ENCODE measurements around the gene IREB2.

DNA sequence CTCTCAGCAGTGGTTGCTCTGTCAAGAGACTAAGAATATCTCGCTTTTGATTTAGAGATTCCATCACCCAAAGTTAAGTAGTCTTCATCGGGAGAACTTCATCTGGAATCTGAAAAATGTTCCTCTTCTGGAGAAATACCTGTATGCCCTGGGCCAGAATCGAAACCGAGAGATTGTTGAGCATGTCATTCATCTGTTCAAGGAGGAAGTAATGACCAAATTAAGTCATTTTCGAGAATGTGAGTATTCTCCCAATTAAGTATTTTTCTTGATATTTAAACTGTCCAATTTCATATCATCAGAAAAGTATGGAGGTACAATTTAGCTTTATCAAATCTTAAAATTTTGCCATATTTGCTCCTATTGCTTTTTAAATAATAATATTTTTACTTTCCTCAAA is 89.3 kb downstream of the IREB2 start:
- TF ChIP-seq, protein P1, sequence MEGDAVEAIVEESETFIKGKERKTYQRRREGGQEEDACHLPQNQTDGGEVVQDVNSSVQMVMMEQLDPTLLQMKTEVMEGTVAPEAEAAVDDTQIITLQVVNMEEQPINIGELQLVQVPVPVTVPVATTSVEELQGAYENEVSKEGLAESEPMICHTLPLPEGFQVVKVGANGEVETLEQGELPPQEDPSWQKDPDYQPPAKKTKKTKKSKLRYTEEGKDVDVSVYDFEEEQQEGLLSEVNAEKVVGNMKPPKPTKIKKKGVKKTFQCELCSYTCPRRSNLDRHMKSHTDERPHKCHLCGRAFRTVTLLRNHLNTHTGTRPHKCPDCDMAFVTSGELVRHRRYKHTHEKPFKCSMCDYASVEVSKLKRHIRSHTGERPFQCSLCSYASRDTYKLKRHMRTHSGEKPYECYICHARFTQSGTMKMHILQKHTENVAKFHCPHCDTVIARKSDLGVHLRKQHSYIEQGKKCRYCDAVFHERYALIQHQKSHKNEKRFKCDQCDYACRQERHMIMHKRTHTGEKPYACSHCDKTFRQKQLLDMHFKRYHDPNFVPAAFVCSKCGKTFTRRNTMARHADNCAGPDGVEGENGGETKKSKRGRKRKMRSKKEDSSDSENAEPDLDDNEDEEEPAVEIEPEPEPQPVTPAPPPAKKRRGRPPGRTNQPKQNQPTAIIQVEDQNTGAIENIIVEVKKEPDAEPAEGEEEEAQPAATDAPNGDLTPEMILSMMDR (IDR thresholded peaks at IDR 0.05), result no peak
- no peak for TF ChIP-seq ZFX (IDR thresholded peaks at IDR 0.05; ENCODE audit: borderline replicate concordance)

All from 22Rv1 (cell line).